ENCODE measurements around the gene NUTM2F.

Gene NUTM2F

DNA sequence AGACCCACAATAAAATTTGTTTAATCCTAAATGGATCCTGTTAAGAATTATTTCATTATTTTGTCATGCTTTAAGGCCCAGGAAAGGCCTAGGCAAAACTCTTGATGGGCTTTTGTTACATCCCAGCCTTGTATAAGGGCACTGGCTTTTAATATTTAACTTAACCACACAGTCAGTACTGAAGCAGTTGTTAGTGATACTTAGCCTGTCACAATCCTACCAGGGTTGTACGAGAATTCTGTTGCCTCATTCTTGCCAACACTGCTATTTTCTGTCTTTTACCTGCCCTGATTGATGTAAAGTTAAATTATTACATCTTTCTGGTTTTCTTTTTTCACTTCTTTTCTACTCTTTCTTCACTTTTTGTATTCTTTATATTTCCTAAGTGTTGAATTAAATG, 58.4 kb downstream of the NUTM2F start:
- TF ChIP-seq, protein P1, sequence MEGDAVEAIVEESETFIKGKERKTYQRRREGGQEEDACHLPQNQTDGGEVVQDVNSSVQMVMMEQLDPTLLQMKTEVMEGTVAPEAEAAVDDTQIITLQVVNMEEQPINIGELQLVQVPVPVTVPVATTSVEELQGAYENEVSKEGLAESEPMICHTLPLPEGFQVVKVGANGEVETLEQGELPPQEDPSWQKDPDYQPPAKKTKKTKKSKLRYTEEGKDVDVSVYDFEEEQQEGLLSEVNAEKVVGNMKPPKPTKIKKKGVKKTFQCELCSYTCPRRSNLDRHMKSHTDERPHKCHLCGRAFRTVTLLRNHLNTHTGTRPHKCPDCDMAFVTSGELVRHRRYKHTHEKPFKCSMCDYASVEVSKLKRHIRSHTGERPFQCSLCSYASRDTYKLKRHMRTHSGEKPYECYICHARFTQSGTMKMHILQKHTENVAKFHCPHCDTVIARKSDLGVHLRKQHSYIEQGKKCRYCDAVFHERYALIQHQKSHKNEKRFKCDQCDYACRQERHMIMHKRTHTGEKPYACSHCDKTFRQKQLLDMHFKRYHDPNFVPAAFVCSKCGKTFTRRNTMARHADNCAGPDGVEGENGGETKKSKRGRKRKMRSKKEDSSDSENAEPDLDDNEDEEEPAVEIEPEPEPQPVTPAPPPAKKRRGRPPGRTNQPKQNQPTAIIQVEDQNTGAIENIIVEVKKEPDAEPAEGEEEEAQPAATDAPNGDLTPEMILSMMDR (IDR thresholded peaks at IDR 0.05; ENCODE audit: low read depth, low read length) = no peak
- no peak for DNase-seq (ENCODE audit: extremely low read depth, low read depth)

DNA sequence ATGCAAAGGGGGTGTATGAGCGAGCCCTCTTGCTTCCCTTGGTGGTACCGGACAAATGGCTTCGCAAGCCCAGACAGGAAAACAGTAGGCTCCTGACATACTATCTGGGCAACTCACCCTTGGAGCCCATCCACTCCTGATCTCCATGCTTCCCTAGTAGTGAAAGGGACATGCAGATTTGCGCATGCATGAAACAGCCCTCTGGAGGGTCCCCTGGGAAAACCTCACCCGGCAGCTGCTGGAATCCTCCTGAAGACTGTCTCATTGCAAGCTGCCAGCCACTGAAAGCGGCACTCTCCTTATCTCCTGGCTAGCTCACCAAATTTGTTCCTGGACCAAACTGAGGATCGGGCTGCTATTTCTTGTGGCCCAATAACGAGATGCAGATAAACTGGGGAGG, 59.2 kb downstream of the NUTM2F start:
- DNase-seq (ENCODE audit: extremely low read depth, low read depth) = no peak
- TF ChIP-seq, protein P1 (IDR thresholded peaks at IDR 0.05; ENCODE audit: low read depth, low read length) = no peak

All from AG09319 (cell line).